Prostate gland (tissue), 2 donors: Measurements from ENCODE around the gene ROBO1. TPM values are rescaled to one million over a fixed set of nuclear protein-coding genes. Genes with fewer than 3 reads are reported as not detected.

ENCODE experiments used
- DNase-seq: peaks from one replicate; pipeline ENCODE4 v3.0.0-alpha.2; 2019; ENCODE audit warnings: low spot score
- H3K27ac ChIP-seq, 2 donors: fragments of 200-600 bp; sonication (generic); 2 replicates each; pipeline ENCODE4 v1.5.1; 2017 to 2019
- H3K27me3 ChIP-seq: fragments of 200-600 bp; sonication (generic); replicated peaks from 2 replicates; pipeline ENCODE4 v1.5.1; 2019; ENCODE audit not compliant: insufficient read depth
- H3K36me3 ChIP-seq, 2 donors: fragments of 200-600 bp; sonication (generic); 1 replicate in 1 of 2; 2 replicates in 1 of 2; pipeline versions ENCODE4 v1.5.1 to v1.8.1; 2017 to 2019
- H3K4me1 ChIP-seq: fragments of 200-600 bp; sonication (generic); replicated peaks from 2 replicates; pipeline ENCODE4 v1.5.1; 2019
- H3K4me3 ChIP-seq, 2 donors: fragments of 200-600 bp; sonication (generic); 2 replicates each; pipeline ENCODE4 v1.5.1; 2017 to 2019
- H3K9me3 ChIP-seq: fragments of 200-600 bp; sonication (generic); 2 replicates; pipeline ENCODE4 v1.5.1; 2017
- CTCF ChIP-seq, 4 experiments: fragments of 200-600 bp in 2 of 4; fragments of 450-650 bp in 2 of 4; sonication (generic) in 2 of 4; IDR thresholded peaks; 1 replicate in 3 of 4; 2 replicates in 1 of 4; pipeline ENCODE4 v1.5.1; 2016 to 2019; ENCODE audit warnings: antibody characterized with exemption in 4 of 4, mild to moderate bottlenecking in 2 of 4, moderate library complexity in 2 of 4
- POLR2A ChIP-seq: fragments of 450-650 bp; IDR thresholded peaks from one replicate; pipeline ENCODE4 v1.6.1; 2016; ENCODE audit warnings: antibody characterized with exemption, mild to moderate bottlenecking
- POLR2AphosphoS5 ChIP-seq: sonication (generic); formaldehyde crosslinking; IDR thresholded peaks from one replicate; pipeline ENCODE4 v1.6.1; 2017; ENCODE audit warnings: antibody characterized with exemption
- WGBS: methylation state at CpG from one replicate; pipeline ENCODE4 v1.1.5; 2018; 5-methylcytosine and 5-hydroxymethylcytosine counted together
- intact Hi-C: fragments of 100-400 bp; cut with DNase I; formaldehyde crosslinking; loops from one replicate; pipeline ENCODE4 v1.14.2; 2022
- total RNA-seq, 2 donors: library from RNA; depleted of rRNA; stranded (reverse); fragments of >200 nt; gene quantifications; one replicate each; pipeline ENCODE4 v1.1.0, GENCODE V29; 2016

Gene ROBO1
- total RNA-seq, 2 donors from 2014 or later, result 37.6 to 50.8 TPM

DNA sequence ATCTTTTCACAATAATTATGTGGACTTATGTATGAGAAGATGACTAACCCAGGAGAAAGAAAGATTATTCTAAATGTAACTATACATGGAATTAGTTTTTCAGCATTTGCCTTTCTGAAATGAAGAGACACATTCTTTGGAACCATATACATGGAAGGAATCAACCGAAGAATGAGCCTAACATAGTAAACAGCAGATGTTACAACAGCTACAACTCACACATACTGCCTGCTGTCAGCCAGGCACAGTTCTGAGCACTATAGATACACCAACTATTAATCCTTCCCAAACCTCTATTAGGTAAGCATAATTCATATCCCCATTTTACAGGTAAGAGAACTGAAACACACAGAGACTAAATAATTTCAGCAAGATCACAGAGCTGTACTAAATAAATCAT is 840.0 kb downstream of the ROBO1 start:
- Histone ChIP-seq H3K4me3 (no peak overlapping the region), H3K36me3 (no peaks in the 10 kb centered on the region), H3K4me1 (peaks cover 4% of the 10 kb centered on the region), H3K27me3 (no peaks in the 10 kb centered on the region), H3K27ac (no peak overlapping the region), H3K9me3 (no peaks in the 10 kb centered on the region)
- 94% methylated on average over 1 of the region's 1 CpG for WGBS
- intact Hi-C loops, result no loop called here
- TF ChIP-seq POLR2A (no peak), CTCF (IDR thresholded peaks at IDR 0.05) (no peak), POLR2AphosphoS5 (no peak)
- DNase-seq, result no peak

- Histone ChIP-seq H3K27ac (no peak overlapping the region), H3K4me3 (no peak overlapping the region), H3K9me3 (no peaks in the 10 kb centered on the region), H3K27me3 (no peaks in the 10 kb centered on the region), H3K36me3 (no peaks in the 10 kb centered on the region), H3K4me1 (no peaks in the 10 kb centered on the region)
- intact Hi-C loops, result no loop called here
- DNase-seq, result no peak
- TF ChIP-seq POLR2A (no peak), CTCF (IDR thresholded peaks at IDR 0.05) (no peak), POLR2AphosphoS5 (no peak)
- 93% methylated on average over 4 of the region's 4 CpGs for WGBS
These were observed 841.3 kb downstream of the ROBO1 start for GRCh38 chr3:78926523-78926922.

DNA sequence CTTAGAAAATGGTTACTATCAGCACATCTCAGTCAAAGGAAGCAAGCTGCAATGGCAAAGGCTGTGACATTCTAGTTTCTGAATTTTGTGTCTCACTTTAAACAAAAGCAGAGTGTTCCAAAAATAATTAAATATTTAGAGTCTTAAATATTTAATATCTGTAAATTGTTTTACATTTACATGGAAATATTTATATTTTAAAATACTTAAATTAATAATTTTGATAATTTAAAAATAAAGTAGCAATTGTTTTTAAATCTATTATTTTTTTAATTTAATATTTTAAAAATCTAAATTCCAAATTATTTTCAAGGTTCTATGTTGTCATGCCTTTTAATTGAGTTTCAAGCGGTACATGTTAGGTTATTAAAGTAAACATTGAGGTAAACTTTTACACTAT is 843.1 kb downstream of the ROBO1 start:
- H3K27ac ChIP-seq, result no peak overlapping the region
- no peaks in the 10 kb centered on the region for H3K4me1 ChIP-seq
- no peak for DNase-seq
- H3K9me3 ChIP-seq, result no peaks in the 10 kb centered on the region
- H3K4me3 ChIP-seq, result no peak overlapping the region
- intact Hi-C loops, result no loop called here
- WGBS, result 100% methylated on average over 1 of the region's 1 CpG
- no peaks in the 10 kb centered on the region for H3K36me3 ChIP-seq
- no peak for TF ChIP-seq CTCF (IDR thresholded peaks at IDR 0.05)
- no peak for TF ChIP-seq POLR2AphosphoS5
- TF ChIP-seq POLR2A, result no peak
- H3K27me3 ChIP-seq, result no peaks in the 10 kb centered on the region

DNA sequence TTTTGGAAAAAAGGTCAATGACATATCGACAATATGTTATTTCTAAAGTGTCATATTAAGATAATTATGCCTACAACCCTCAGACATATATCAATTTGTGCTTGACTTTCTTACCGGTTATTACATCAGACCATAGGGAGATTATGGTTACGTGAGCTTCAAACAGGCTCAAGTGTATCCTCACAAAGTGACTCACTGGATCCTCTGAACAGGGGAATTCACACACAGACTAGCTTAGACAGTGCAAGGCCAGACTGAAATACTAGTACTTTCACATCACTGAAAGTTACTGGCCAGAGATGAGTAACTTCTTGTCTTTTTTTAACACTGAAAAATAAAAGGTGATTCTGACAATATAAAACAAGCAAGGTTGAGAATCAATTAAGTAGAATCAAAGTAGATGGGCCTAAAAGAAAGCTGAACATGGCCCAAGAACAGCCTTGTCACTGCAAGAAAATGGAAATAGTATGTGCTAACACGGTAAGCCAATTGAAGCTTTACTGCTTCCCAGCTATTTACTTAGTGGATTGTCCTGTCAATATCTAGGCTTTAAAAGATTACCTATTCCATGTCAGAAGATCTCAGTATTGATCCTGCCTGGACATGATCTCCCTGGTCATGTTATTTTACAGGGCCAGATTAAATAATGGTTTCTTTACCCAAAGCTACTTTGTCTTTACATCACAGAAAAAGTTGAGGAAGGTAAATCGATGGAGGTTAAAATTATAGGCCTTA is 848.6 kb downstream of the ROBO1 start:
- Histone ChIP-seq H3K4me3 (no peak overlapping the region), H3K4me1 (no peaks in the 10 kb centered on the region), H3K27me3 (no peaks in the 10 kb centered on the region), H3K9me3 (no peaks in the 10 kb centered on the region), H3K36me3 (no peaks in the 10 kb centered on the region), H3K27ac (no peak overlapping the region)
- 68% methylated on average over 5 of the region's 5 CpGs for WGBS
- intact Hi-C loops, result no loop called here
- TF ChIP-seq CTCF (IDR thresholded peaks at IDR 0.05) (no peak), POLR2AphosphoS5 (no peak), POLR2A (no peak)
- no peak for DNase-seq

GRCh38 chr3:78918361-78919020 is 849.3 kb downstream of the ROBO1 start:
- Histone ChIP-seq H3K4me3 (no peak overlapping the region), H3K4me1 (no peaks in the 10 kb centered on the region), H3K27me3 (no peaks in the 10 kb centered on the region), H3K27ac (no peak overlapping the region), H3K36me3 (no peaks in the 10 kb centered on the region), H3K9me3 (no peaks in the 10 kb centered on the region)
- TF ChIP-seq CTCF (IDR thresholded peaks at IDR 0.05) (no peak), POLR2A (no peak), POLR2AphosphoS5 (no peak)
- 79% methylated on average over 1 of the region's 1 CpG for WGBS
- no peak for DNase-seq
- intact Hi-C loops, result no loop called here
